ENCODE measurements around the gene BICRA.
"Not testable (repeated sequence)": the region's sequence is repeated elsewhere in the genome, so short reads cannot be mapped to it uniquely, and the experiment has no call there.

The BICRA gene

DNA sequence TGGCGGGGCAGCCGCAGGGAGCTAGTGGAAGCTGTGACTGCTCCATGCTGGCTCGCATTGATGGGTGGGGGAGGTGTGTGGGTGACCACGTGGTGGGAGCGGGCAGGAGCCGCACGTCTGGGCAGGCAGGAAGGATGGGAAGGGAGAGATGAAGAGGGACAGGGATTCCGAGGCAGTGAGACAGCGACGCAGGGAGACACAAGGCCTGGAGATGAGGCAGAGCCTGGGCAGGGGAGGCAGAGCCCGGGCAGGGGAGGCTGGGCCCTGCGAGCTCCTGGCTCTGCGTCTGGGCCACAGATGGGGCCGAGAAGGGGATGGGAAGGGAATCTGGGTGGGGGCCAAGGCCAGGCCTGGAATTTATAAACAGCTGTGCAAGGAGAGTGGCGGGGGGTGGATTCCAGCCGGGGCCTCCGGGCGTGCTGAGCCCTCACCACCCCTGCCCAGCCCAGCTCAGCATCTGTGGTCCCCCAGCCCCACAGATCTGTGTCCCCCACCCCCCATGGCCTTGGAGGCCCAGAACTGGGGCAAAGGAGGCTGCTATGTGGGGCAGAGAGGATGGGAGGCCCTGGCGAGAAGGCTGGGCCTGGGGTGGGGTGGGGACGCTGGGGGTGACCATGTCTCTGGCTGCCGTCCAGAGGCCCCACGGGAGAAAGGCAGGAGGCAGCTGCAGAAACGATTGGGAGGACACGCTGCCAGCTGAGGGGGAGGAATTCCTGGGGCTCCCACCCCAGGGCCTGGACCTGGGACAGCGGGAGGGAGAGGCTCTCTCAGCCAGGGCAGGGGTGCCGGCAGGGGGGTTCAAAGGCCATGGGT lies 110.3 kb downstream of the BICRA start:
- DNase-seq: no peak

DNA sequence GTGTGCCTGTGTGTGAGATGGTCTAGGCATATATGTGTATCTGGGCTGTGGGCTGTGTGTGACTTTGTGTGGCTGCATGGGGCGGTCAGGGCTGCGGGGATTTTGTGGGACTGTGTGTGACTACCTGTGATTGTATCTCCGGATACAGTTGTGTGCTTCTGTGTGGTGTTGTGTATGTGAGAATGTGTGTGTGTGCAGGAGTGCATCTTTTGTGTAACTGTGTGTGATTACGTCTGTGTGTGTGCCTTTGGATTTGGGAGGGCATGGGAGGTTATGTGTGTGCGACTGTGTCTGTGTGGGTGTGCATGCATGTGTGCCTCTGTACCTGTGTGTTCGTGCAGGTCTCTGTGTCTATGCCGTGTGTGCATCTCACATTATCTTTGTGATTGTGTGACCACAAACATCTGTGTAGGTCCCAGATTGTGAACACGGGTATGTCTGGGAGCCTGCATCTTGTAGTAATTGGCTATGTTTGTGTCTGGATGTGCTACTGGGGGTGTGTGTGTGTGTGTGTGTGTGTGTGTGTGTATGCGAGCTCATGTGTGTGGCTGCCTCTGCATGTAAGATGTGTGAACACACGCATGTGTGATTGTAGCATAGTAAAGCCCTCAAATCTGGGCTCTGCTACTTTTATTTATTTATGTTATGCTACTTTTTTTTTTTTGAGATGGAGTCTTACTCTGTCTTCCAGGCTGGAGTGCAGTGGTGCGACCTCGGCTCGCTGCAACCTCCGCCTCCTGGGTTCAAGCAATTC lies 111.9 kb downstream of the BICRA start:
- DNase-seq: no peak

DNA sequence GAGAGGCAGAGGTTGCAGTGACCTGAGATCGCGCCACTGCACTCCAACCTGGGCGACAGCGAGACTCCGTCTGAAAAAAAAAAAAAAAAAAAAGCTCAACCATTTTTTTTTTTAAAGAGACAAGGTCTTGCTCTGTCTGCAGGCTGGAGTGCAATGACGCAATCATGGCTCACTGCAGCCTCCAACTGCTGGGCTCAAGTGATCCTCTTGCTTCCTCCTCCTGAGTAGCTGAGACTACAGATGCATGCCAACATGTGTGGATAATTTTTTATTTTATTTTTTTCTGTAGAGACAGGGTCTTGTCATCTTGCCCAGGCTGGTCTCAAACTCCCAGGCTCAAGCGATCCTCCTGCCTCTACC lies 114.6 kb downstream of the BICRA start:
- no peak for DNase-seq

DNA sequence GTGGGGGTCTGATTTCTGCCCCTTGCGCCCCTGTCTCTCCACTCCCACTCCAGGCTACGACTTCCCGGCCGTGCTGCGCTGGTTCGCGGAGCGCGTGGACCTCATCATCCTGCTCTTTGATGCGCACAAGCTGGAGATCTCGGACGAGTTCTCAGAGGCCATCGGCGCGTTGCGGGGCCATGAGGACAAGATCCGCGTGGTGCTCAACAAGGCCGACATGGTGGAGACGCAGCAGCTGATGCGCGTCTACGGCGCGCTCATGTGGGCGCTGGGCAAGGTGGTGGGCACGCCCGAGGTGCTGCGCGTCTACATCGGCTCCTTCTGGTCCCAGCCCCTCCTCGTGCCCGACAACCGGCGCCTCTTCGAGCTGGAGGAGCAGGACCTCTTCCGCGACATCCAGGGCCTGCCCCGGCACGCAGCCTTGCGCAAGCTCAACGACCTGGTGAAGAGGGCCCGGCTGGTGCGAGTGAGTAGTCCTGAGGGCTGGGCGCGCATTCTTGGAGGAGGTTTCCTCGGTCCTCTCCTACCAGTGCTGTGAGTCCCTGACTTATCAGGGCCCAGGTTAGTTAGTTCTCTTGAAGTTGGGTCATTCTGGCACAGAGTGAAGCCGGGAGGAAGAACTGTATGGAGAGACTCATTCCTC lies 116.9 kb downstream of the BICRA start:
- DNase-seq: no peak

DNA sequence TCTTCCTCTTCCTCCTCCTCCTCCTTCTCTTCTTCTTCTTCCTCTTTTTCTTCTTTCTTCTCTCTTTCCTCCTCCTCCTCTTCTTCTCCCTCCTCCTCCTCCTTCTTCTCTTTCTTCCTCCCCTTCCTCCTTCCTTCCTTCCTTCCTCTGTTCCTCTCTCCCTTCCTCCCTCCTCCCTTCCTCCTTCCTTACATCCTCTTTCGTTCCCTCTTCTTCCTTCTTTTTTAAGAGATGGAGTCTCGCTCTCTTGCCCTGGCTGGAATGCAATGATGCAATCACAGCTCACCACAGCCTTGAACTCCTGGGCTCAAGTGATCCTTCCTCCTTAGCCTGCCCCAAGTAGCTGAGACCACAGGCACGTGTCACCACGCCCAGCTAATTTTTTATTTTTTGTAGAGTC lies 117.5 kb downstream of the BICRA start:
- DNase-seq: no peak

DNA sequence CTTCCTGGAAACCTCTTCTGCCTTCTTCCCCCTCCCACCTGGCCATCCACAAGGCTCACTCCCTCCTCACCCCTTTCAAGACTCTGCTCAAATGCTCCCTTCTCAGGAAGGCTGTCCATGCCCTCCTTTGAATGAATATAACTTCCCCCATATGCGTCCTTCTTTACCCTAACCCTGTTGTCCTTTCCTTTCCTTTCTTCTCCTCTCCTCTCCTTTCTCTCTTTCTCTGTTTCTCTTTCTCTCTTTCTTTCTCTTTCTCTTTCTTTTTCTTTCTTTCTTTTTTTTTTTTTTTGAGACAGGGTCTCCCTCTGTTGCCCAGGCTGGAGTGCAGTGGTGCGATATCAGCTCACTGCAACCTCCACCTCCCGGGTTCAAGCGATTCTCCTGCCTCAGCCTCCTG lies 119.4 kb downstream of the BICRA start:
- DNase-seq: not testable (repeated sequence)

DNA sequence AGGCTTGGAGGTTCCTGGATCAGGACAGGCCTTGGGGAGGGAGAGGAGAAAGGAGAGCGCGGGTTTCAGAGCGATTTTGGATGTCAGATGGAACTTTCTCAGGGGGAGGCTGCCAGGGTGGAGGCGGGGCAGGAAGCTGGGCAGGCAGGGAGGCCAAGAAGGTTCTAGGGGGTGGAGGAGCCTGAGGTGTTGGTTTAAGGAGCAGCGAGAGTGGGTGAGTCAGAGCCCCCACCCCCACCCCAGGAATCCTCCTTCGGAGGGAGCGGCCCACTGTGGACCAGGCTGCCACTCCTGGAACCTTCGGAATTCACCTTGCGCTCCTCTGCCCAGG lies 120.5 kb downstream of the BICRA start:
- peak; percentile 45 for DNase-seq

DNA sequence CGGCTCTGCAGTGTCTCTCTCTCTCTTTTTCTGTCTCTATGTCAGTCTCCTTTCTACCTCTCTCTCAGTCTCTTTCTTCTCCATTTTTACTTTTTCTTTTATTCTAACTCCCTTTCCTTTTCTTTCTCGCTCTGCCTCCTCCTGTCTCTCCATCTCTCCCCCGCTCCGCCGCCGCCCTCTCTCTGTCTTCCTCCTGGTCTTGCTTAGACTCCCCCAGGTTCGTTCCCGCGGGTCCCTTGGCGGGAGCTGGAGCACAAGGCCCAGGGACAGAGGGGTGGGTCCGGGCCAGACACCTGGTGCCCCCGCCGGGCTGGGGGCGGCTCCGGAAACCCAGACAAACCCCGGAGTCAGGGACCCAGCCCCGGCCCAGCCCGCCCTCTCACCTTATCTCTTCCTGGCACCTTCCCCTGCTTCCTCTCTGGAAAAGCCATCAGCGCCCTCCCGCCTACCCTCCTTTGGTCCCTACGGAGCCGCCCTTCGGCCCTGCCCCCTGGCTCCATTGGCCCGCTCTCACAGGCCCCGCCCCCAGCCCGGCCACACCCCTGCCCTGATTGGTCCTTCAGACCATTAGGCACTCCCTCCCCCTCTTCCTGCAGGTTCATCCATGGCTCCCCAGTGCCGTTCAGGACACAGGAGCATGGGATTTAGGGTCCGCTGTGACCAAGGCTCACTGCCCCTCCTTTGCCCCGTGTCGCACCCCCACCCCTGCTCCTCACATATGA lies 121.0 kb downstream of the BICRA start:
- peak; percentile 30 for DNase-seq

DNA sequence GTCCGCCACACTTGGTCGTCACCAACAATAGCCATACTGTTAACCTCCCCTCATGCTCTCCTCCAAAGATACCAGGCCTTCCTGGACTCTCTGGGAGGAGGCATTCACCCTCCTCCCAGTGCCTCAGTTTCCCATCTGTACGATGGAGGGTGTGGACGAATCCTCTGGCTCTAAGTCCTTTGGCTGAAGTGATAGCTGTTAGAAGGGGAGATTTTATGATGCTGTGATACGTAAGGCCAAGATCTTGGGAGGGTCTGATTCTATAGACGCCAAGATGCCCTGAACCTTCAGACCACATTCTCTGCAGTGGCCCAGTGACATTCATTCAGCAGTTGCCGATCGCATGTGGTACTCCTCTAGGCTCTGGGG lies 121.6 kb downstream of the BICRA start:
- no peak for DNase-seq

DNA sequence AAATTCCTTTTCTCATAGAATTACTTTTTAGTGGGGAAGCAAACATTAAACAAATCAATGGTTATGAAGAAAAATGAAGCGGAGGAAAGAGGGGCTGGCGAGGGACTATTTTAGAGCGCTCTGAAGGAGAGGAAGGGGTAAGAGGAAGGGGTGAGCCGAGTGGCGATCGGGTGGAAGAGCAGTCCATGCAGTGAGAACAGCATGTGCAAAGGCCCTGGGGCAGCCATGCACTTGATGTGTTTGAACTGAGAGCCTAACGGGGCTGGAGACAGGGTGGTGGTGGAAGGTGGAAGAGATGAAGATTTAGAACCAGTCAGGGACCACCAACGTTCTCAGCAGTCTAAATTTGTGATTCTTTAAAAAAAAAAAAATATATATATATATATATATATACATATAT lies 122.0 kb downstream of the BICRA start:
- no peak for DNase-seq

DNA sequence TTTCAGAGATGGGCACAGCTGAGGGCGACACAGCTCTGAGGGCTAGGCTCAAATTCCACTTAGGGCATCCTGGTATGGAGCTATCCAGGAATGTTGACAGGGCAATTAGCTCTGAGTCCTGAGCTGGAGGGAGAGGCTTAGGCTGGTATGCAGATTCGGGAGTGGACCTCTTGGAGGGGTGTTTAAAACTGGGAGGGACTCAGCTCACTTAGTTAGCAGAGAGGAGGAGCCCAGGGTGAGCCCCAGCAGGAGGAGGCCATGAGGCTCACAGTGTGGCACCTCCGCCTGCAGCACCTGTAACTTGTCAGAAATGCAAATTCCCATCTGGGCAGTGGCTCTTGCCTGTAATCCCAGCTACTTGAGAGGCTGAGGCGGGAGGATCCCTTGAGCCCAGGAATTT lies 126.2 kb downstream of the BICRA start:
- DNase-seq: no peak

DNA sequence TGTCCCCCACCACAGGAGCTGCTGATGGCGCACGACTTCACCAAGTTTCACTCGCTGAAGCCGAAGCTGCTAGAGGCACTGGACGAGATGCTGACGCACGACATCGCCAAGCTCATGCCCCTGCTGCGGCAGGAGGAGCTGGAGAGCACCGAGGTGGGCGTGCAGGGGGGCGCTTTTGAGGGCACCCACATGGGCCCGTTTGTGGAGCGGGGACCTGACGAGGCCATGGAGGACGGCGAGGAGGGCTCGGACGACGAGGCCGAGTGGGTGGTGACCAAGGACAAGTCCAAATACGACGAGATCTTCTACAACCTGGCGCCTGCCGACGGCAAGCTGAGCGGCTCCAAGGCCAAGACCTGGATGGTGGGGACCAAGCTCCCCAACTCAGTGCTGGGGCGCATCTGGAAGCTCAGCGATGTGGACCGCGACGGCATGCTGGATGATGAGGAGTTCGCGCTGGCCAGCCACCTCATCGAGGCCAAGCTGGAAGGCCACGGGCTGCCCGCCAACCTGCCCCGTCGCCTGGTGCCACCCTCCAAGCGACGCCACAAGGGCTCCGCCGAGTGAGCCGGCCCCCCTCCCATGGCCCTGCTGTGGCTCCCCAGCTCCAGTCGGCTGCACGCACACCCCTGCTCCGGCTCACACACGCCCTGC lies 132.1 kb downstream of the BICRA start:
- no peak for DNase-seq

DNA sequence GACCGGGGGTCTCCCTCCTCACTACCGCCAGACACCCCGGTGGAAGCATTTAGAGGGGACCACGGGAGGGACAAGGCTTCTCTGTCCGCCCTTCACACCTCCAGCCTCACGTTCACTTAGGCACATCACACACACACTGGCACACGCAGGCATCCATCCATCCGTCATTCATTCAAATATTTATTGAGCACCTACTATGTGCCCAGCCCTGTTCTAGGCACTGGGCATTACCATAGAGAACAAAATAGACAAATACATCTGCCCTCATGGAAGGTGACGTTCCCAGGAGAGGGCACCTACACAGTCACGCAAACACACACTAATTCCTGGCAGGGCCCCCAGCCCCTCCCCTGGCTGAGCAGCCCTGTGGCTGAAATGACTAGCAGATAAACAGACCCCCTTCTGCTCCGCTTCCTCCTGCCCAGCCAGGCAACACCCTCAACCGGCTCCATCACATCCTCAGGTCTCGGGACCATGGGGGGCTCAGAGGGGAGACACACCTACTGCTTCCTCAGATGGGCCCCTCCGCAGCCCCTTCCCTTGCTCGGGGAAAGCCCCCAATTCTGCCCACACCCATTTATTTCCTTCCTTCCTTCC lies 132.7 kb downstream of the BICRA start:
- no peak for DNase-seq

DNA sequence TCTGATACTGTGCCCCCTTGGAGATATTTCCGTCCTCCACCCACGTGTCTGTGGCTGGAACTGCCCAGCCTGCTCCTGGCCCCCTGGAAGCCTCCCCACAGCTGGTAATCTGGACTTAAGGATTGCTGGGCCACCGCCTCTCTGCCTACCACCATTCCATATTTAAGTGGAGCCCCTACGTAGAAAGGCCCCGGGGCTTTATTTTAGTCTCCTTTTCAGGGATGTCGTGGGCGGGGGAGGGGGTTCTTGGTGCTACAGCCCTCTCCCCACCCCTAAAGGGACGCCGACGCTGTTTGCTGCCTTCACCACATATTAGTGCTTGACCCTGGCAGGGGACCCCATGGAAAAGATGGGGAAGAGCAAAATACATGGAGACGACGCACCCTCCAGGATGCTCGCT lies 133.7 kb downstream of the BICRA start:
- DNase-seq: no peak

DNA sequence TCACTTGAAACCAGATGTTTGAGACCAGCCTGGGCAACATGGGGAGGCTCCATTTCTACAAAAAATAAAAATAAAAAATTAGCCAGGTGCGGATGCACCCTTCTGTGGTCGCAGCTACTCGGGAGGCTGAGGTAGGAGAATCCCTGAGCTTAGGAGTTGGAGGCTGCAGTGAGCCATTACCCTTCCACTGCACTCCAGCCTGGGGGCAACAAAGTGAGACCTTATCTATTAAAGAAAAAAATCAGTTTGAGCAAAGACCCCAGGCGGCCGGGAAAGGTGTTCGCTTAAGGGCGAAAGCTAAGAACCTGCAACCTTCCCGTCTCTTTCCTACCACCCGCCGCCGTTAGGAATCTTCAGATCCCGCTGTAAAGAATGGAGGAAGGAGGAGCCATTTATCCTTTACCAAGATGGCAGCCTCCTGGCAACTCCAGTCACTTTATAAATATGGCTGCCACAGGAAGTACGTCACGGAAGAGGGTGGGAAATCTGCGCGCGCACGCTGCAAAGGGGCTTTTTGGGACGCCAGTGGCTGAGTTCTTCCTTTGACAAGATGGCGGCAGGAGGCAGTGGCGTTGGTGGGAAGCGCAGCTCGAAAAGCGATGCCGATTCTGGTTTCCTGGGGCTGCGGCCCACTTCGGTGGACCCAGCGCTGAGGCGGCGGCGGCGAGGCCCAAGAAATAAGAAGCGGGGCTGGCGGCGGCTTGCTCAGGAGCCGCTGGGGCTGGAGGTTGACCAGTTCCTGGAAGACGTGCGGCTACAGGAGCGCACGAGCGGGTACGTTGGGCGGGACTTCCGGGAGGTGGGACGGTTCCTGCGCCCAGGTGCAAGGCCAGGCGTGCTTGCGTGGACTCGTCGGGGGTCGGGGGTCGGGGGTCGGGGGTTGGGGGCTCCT lies 136.3 kb downstream of the BICRA start, which contains the start of gene NOP53:
Gene NOP53 (plus strand): TSS at position 537 of the 892 bp plus-strand sequence. CDS start 14 bp downstream, at position 551.
- peak; percentile 98 for DNase-seq

DNA sequence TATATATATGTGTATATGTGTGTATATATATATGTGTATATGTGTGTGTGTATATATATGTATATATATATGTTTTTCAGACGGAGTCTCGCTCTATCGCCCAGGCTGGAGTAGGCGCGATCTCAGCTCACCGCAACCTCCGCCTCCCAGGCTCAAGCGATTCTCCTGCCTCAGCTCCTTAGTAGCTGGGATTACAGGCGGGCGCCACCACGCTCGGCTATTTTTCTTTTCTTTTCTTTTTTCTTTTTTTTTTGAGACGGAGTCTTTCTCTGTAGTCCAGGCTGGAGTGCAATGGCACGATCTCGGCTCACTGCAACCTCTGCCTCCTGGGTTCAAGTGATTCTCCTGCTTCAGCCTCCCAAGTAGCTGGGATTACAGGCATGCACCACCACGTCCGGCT lies 137.2 kb downstream of the BICRA start:
- not testable (repeated sequence) for DNase-seq

DNA sequence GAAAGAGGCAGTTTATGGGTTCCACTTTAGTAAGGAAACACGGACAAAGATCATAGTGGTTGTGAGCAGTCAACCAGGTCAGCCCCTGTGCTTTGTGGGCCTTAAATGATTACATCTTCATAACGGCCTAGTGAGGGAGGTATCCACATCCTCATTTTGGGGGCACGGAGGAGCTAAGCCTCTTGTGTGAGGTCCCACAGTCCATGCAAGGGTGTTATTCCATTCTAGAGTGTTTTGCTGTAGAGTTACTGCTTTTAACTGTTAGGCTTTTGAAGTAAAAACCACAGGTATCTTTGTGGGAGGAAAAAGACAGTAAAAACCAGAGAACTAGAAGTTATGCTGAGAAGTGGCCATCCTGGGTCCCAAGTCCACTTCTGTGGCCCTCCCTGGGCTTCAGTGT lies 140.4 kb downstream of the BICRA start:
- no peak for DNase-seq

DNA sequence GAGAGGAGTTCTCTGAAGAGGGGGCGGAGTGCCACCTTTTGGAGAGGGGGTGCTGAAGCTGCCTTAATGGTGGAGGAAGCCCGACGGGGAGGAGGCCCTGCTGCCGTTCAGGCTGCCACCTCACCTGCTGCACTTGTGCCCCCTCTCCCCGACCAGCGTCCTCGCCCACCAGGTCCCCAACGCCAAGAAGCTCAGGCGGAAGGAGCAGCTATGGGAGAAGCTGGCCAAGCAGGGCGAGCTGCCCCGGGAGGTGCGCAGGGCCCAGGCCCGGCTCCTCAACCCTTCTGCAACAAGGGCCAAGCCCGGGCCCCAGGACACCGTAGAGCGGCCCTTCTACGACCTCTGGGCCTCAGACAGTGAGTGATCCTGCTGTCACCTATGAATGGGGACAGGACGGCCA lies 141.8 kb downstream of the BICRA start:
- DNase-seq: no peak

DNA sequence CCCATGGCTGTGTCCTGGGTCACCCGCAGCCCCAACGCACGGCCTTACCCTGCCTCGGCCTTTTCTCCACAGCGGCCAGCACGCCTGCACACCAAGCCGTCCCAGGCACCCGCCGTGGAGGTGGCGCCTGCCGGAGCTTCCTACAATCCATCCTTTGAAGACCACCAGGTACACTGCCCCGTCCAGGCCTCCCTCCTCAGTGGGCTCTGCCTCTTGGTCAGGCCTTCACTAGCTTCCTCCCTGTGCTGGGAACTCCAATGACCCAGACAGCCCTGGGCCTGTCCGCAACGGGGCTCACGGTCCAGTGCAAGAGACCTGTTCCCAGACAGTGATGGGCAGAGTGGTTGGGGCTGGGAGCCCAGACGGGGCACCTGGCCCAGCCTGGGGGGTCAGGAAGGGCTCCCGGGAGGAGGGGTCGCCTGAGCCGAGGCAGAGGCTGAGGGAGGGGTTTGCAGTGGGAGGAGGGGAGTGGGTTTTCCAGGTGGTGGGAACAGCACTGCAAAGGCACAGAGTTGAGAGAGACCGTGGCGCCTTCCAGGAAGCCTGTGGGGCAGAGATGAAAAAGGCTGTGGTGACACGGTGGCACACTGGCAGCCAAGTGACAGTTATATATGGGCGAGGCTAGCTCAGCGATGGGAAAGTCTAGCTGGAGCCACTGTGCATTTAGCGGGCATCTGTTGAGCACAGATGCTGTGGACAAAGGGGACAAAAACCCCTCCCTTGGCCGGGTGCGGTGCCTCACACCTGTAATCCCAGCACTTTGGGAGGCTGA lies 143.7 kb downstream of the BICRA start:
- DNase-seq: no peak

All from CD4-positive, alpha-beta T cell treated with Interleukin-17A for 4 hours (primary cell).